Measurements from ENCODE around the gene EVC2.

EVC2 gene

GRCh38 chr4:5711479-5712184 is 3.3 kb upstream of the EVC2 start:
- no peak for DNase-seq (ENCODE audit: low read depth in 2 of 2)

- DNase-seq (ENCODE audit: low read depth in 2 of 2), result peak in 1 of 2 donors; percentile 18
Observed at GRCh38 chr4:5710961-5711478, 2.7 kb upstream of the EVC2 start, which contains the start of gene EVC. Gene EVC, plus strand, starts transcription at chr4:5711201. Its CDS starts 180 bp downstream, at chr4:5711381.

GRCh38 chr4:5710065-5710960 is 2.0 kb upstream of the EVC2 start:
- no peak for DNase-seq (ENCODE audit: low read depth in 2 of 2)

GRCh38 chr4:5709207-5709575 is 832 bp upstream of the EVC2 start:
- no peak for DNase-seq (ENCODE audit: low read depth in 2 of 2)

- no peak for DNase-seq (ENCODE audit: low read depth in 2 of 2)
Observed at GRCh38 chr4:5707778-5708448, 446 bp downstream of the EVC2 start.

- no peak for DNase-seq (ENCODE audit: low read depth in 2 of 2)
Observed at GRCh38 chr4:5707366-5707765, 993 bp downstream of the EVC2 start.

GRCh38 chr4:5706486-5707290 is 1.7 kb downstream of the EVC2 start:
- no peak for DNase-seq (ENCODE audit: low read depth in 2 of 2)

- DNase-seq (ENCODE audit: low read depth in 2 of 2), result no peak
Observed at GRCh38 chr4:5705647-5706320, 2.6 kb downstream of the EVC2 start.

- no peak for DNase-seq (ENCODE audit: low read depth in 2 of 2)
Observed at GRCh38 chr4:5704276-5704675, 4.1 kb downstream of the EVC2 start.

GRCh38 chr4:5703831-5704230 is 4.5 kb downstream of the EVC2 start:
- no peak for DNase-seq (ENCODE audit: low read depth in 2 of 2)

GRCh38 chr4:5701971-5702370 is 6.4 kb downstream of the EVC2 start:
- DNase-seq (ENCODE audit: low read depth in 2 of 2), result no peak

GRCh38 chr4:5700459-5700858 is 7.9 kb downstream of the EVC2 start:
- DNase-seq (ENCODE audit: low read depth in 2 of 2), result no peak

- no peak for DNase-seq (ENCODE audit: low read depth in 2 of 2)
Observed at GRCh38 chr4:5696341-5696740, 12.0 kb downstream of the EVC2 start.

- no peak for DNase-seq (ENCODE audit: low read depth in 2 of 2)
Observed at GRCh38 chr4:5693871-5694270, 14.5 kb downstream of the EVC2 start.

- no peak for DNase-seq (ENCODE audit: low read depth in 2 of 2)
Observed at GRCh38 chr4:5691491-5692132, 16.7 kb downstream of the EVC2 start.

- DNase-seq (ENCODE audit: low read depth in 2 of 2), result no peak
Observed at GRCh38 chr4:5689065-5689464, 19.3 kb downstream of the EVC2 start.

- DNase-seq (ENCODE audit: low read depth in 2 of 2), result no peak
Observed at GRCh38 chr4:5686338-5686737, 22.0 kb downstream of the EVC2 start.

- DNase-seq (ENCODE audit: low read depth in 2 of 2), result no peak
Observed at GRCh38 chr4:5685296-5685695, 23.1 kb downstream of the EVC2 start.

GRCh38 chr4:5683566-5683965 is 24.8 kb downstream of the EVC2 start:
- DNase-seq (ENCODE audit: low read depth in 2 of 2), result no peak

- no peak for DNase-seq (ENCODE audit: low read depth in 2 of 2)
Observed at GRCh38 chr4:5678977-5679376, 29.4 kb downstream of the EVC2 start.
